ENCODE data around the gene ARHGEF6. TPM values are rescaled to one million over a fixed set of nuclear protein-coding genes. Genes with fewer than 3 reads are reported as not detected.

Gene ARHGEF6
- total RNA-seq, 1 experiment from 2014 or later = 0.35 TPM

DNA sequence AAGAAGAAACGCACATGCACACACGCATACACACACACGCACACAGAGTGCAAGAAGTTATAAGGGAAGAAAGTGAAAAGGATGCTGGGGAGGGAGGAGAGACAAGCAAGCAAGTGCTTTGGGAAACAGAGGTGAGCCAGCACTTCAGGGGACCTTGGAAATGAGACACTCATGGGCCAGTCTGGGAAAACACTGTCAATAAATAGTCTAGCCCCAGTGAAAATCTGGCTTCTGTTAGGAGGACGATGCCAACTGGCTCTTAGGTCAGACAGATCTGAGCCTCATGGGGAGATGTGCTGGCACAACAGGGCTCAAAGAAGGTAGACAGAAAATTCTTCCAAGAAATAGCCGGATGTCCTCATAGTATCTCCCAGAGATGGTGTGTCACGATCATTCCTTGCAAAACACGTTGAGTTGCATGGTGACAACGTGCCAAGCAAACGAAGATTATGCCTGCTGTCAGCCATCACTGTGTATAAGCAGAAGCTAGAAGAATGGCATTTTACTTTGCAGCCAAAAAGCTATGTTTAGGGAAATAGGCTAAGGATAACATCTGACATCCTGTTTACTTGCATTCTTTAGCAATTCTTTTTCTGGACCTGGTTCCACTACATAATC, 557 bp upstream of the ARHGEF6 start:
- no TSS peak for BruUV-seq (replicated peaks)
- H3K4me3 Mint-ChIP-seq (ENCODE audit: unreplicated experiment) = no peak overlapping the region
- intact Hi-C loops (cut with micrococcal nuclease) = no loop called here
- POLR2A ChIA-PET = no interaction called here
- no peaks in the 10 kb centered on the region for H3K36me3 Mint-ChIP-seq (ENCODE audit: insufficient read depth, unreplicated experiment)
- H3K27ac Mint-ChIP-seq (ENCODE audit: low read depth, unreplicated experiment) = no peak overlapping the region
- no peaks in the 10 kb centered on the region for H3K9me3 Mint-ChIP-seq (ENCODE audit: unreplicated experiment)
- TF ChIP-seq, protein P1, sequence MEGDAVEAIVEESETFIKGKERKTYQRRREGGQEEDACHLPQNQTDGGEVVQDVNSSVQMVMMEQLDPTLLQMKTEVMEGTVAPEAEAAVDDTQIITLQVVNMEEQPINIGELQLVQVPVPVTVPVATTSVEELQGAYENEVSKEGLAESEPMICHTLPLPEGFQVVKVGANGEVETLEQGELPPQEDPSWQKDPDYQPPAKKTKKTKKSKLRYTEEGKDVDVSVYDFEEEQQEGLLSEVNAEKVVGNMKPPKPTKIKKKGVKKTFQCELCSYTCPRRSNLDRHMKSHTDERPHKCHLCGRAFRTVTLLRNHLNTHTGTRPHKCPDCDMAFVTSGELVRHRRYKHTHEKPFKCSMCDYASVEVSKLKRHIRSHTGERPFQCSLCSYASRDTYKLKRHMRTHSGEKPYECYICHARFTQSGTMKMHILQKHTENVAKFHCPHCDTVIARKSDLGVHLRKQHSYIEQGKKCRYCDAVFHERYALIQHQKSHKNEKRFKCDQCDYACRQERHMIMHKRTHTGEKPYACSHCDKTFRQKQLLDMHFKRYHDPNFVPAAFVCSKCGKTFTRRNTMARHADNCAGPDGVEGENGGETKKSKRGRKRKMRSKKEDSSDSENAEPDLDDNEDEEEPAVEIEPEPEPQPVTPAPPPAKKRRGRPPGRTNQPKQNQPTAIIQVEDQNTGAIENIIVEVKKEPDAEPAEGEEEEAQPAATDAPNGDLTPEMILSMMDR (IDR thresholded peaks at IDR 0.05; ENCODE audit: unreplicated experiment) = no peak
- H3K27me3 Mint-ChIP-seq (ENCODE audit: insufficient read depth, unreplicated experiment) = peaks cover 22% of the 10 kb centered on the region
- no peak for DNase-seq (ENCODE audit: unreplicated experiment)
- CTCF ChIA-PET = no interaction called here
- H3K4me1 Mint-ChIP-seq (ENCODE audit: insufficient read depth, unreplicated experiment) = no peaks in the 10 kb centered on the region

DNA sequence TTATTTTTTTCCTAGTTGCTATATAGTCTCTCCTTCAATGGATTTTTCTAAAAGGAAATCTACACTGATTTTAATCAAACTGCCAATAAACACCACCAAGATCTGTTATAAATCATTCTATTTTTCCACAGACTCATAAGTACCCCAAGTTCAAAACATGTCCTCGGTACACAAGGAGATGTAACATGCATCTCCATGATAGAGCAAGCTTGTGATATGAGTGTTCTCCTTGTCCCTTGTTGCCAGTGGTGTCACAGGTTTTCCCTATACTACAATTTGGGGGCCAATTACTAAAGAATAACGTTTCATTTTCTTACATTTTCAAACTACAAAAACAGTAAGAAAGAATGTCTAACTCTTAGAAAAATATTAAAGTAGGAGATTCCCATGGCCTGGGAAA, 491 bp downstream of the ARHGEF6 start:
- TF ChIP-seq, protein P1 (IDR thresholded peaks at IDR 0.05; ENCODE audit: unreplicated experiment) = no peak
- Mint-ChIP-seq H3K4me1 (ENCODE audit: insufficient read depth, unreplicated experiment) (no peaks in the 10 kb centered on the region), H3K9me3 (ENCODE audit: unreplicated experiment) (no peaks in the 10 kb centered on the region), H3K4me3 (ENCODE audit: unreplicated experiment) (no peak overlapping the region), H3K36me3 (ENCODE audit: insufficient read depth, unreplicated experiment) (no peaks in the 10 kb centered on the region), H3K27me3 (ENCODE audit: insufficient read depth, unreplicated experiment) (peaks cover 22% of the 10 kb centered on the region), H3K27ac (ENCODE audit: low read depth, unreplicated experiment) (no peak overlapping the region)
- POLR2A ChIA-PET = interaction anchor here (0.7 kb wide), 1 partner anchor 61 kb away, joined by 3 read pairs; no protein-coding TSS in a partner anchor
- CTCF ChIA-PET = no interaction called here
- BruUV-seq (replicated peaks) = no TSS peak
- DNase-seq (ENCODE audit: unreplicated experiment) = no peak
- intact Hi-C loops (cut with micrococcal nuclease) = no loop called here

DNA sequence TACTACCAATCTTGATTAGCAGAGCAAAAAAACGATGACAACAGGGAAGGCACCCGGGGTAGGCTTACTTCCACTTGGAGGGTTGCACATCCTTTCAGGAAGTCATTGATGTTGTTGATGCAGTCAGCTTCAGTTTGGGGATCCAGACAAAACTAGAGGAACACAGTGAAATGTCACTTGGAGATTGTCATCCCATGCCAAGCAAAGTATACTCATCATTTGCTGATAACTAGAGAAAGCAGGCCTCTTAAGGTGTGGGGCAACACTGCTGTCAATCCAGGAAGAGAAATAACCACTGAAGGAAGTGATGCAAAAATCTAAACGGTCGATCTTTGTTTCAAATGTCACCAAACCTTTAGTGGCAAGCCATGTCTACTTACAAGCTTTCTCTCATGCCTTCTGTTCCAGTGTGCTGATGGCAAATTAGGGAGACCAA, 1.4 kb downstream of the ARHGEF6 start:
- BruUV-seq (replicated peaks) = no TSS peak
- H3K9me3 Mint-ChIP-seq (ENCODE audit: unreplicated experiment) = no peaks in the 10 kb centered on the region
- intact Hi-C loops (cut with micrococcal nuclease) = no loop called here
- H3K4me3 Mint-ChIP-seq (ENCODE audit: unreplicated experiment) = no peak overlapping the region
- peaks cover 22% of the 10 kb centered on the region for H3K27me3 Mint-ChIP-seq (ENCODE audit: insufficient read depth, unreplicated experiment)
- no peak for DNase-seq (ENCODE audit: unreplicated experiment)
- ChIA-PET POLR2A (interaction anchor here (0.6 kb wide), 1 partner anchor 735 kb away, joined by 3 read pairs; no protein-coding TSS in a partner anchor), CTCF (no interaction called here)
- no peaks in the 10 kb centered on the region for H3K36me3 Mint-ChIP-seq (ENCODE audit: insufficient read depth, unreplicated experiment)
- TF ChIP-seq, protein P1 (IDR thresholded peaks at IDR 0.05; ENCODE audit: unreplicated experiment) = no peak
- H3K4me1 Mint-ChIP-seq (ENCODE audit: insufficient read depth, unreplicated experiment) = no peaks in the 10 kb centered on the region
- no peak overlapping the region for H3K27ac Mint-ChIP-seq (ENCODE audit: low read depth, unreplicated experiment)

DNA sequence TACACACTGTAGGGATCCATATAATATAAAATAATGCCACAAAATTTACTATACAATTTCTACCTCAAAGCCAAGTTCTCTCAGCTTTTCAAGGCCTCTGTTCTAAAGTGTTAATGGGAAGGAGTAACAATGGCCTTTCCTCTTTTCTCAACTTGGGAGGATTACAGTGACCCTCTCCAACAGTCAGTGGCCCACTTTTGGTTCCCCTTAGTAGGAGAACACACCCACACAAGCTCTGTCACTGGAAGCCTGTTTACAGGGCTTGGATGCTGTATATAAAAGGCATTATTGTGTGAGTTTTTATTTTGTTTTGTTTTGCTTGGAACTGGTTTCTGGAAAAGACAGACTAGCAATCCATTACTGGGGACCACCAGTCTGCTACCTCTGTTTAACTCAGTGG, 1.8 kb downstream of the ARHGEF6 start:
- Mint-ChIP-seq H3K36me3 (ENCODE audit: insufficient read depth, unreplicated experiment) (no peaks in the 10 kb centered on the region), H3K4me3 (ENCODE audit: unreplicated experiment) (no peak overlapping the region), H3K27me3 (ENCODE audit: insufficient read depth, unreplicated experiment) (peaks cover 22% of the 10 kb centered on the region), H3K4me1 (ENCODE audit: insufficient read depth, unreplicated experiment) (no peaks in the 10 kb centered on the region), H3K27ac (ENCODE audit: low read depth, unreplicated experiment) (no peak overlapping the region), H3K9me3 (ENCODE audit: unreplicated experiment) (no peaks in the 10 kb centered on the region)
- POLR2A ChIA-PET = interaction anchor here (0.6 kb wide), 1 partner anchor 736 kb away, joined by 3 read pairs; no protein-coding TSS in a partner anchor
- no peak for DNase-seq (ENCODE audit: unreplicated experiment)
- BruUV-seq (replicated peaks) = no TSS peak
- intact Hi-C loops (cut with micrococcal nuclease) = no loop called here
- TF ChIP-seq, protein P1 (IDR thresholded peaks at IDR 0.05; ENCODE audit: unreplicated experiment) = no peak
- CTCF ChIA-PET = interaction anchor here (1.2 kb wide), 1 partner anchor 147 kb away, joined by 4 read pairs; no protein-coding TSS in a partner anchor

Data from MCF 10A (cell line).